Smooth muscle cell (in vitro differentiated cells): ENCODE measurements around the gene INTS3. TPM values are rescaled to one million over a fixed set of nuclear protein-coding genes. Genes with fewer than 3 reads are reported as not detected.

Experiments used
- DNase-seq: peaks from one replicate; lab custom pipeline; 2025; ENCODE audit not compliant: unreplicated experiment; lab: John Stamatoyannopoulos, UW
- H2AFZ ChIP-seq: fragments of 200-600 bp; sonication (generic); 2 replicates; pipeline ENCODE4 v1.6.0; 2016; ENCODE audit warnings: antibody characterized with exemption, low read depth, mild to moderate bottlenecking
- H3F3A ChIP-seq: fragments of 200-600 bp; sonication (generic); 2 replicates; pipeline ENCODE4 v1.6.0; 2017; ENCODE audit warnings: antibody characterized with exemption, low read depth
- H3K27ac ChIP-seq: fragments of 200-600 bp; sonication (generic); 2 replicates; pipeline ENCODE4 v1.5.1; 2016; ENCODE audit warnings: low read depth, mild to moderate bottlenecking
- H3K27me3 ChIP-seq: fragments of 200-600 bp; sonication (generic); 2 replicates; pipeline ENCODE4 v1.6.1; 2016; ENCODE audit warnings: low read depth, mild to moderate bottlenecking
- H3K36me3 ChIP-seq: fragments of 200-600 bp; sonication (generic); 2 replicates; pipeline ENCODE4 v1.5.1; 2016; ENCODE audit warnings: low read depth
- H3K4me1 ChIP-seq: fragments of 200-600 bp; sonication (generic); 2 replicates; pipeline ENCODE4 v1.5.1; 2016; ENCODE audit warnings: low read depth
- H3K4me2 ChIP-seq: fragments of 200-600 bp; sonication (generic); 2 replicates; pipeline ENCODE4 v1.6.0; 2016; ENCODE audit warnings: mild to moderate bottlenecking
- H3K4me3 ChIP-seq: fragments of 200-600 bp; sonication (generic); 2 replicates; pipeline ENCODE4 v1.5.1; 2016; ENCODE audit warnings: mild to moderate bottlenecking
- H3K79me2 ChIP-seq: fragments of 200-600 bp; sonication (generic); 2 replicates; pipeline ENCODE4 v1.6.0; 2016; ENCODE audit warnings: low read depth, mild to moderate bottlenecking
- H3K9ac ChIP-seq: fragments of 200-600 bp; sonication (generic); 2 replicates; pipeline ENCODE4 v1.6.0; 2016; ENCODE audit warnings: low read depth
- H3K9me3 ChIP-seq: fragments of 200-600 bp; sonication (generic); replicated peaks from 2 replicates; pipeline ENCODE4 v1.5.1; 2016; ENCODE audit warnings: low read depth
- H4K20me1 ChIP-seq: fragments of 200-600 bp; sonication (generic); 2 replicates; pipeline ENCODE4 v1.6.0; 2016; ENCODE audit warnings: low read depth
- CTCF ChIP-seq: fragments of 200-600 bp; sonication (generic); IDR thresholded peaks from 2 replicates; pipeline ENCODE4 v1.5.1; 2017; ENCODE audit warnings: borderline replicate concordance, mild to moderate bottlenecking, antibody characterized with exemption; ENCODE audit not compliant: insufficient read depth, poor library complexity, severe bottlenecking
- WGBS: methylation state at CpG from one replicate; pipeline ENCODE4 v1.1.7; 2016; ENCODE audit warnings: low lambda C conversion rate; 5-methylcytosine and 5-hydroxymethylcytosine counted together
- polyA plus RNA-seq: library from polyadenylated mRNA; unstranded; fragments of >200 nt; fragmentation: Nextera tagmentation; extraction: Ambion mirVana; gene quantifications from 2 replicates; pipeline ENCODE4 v1.2.1, GENCODE V29; 2016
- total RNA-seq: library from RNA; depleted of rRNA; stranded (reverse); fragments of >200 nt; gene quantifications from 2 replicates; pipeline ENCODE4 v1.2.3, GENCODE V29; 2014

INTS3 gene
- total and polyA plus RNA-seq, 2 experiments from 2014 or later = 22.3 to 33.6 TPM

- DNase-seq = no peak
- no peaks in the 10 kb centered on the region for H3K27me3 ChIP-seq
- no peaks in the 10 kb centered on the region for H3K36me3 ChIP-seq
- peaks cover 11% of the 10 kb centered on the region for H3K4me1 ChIP-seq
- H3K9me3 ChIP-seq = no peaks in the 10 kb centered on the region
- no peak overlapping the region for H3K4me3 ChIP-seq
- H2AFZ ChIP-seq = no peak overlapping the region
- no peak overlapping the region for H3K27ac ChIP-seq
- 94% methylated on average over 1 of the region's 1 CpG for WGBS
- no peak overlapping the region for H3K9ac ChIP-seq
- no peaks in the 10 kb centered on the region for H3F3A ChIP-seq
- H4K20me1 ChIP-seq = peaks cover 7% of the 10 kb centered on the region
- H3K79me2 ChIP-seq = peaks cover 34% of the 10 kb centered on the region
- no peak for TF ChIP-seq CTCF
- no peak overlapping the region for H3K4me2 ChIP-seq
Measured at GRCh38 chr1:153733970-153734369, 6.1 kb downstream of the INTS3 start.

DNA sequence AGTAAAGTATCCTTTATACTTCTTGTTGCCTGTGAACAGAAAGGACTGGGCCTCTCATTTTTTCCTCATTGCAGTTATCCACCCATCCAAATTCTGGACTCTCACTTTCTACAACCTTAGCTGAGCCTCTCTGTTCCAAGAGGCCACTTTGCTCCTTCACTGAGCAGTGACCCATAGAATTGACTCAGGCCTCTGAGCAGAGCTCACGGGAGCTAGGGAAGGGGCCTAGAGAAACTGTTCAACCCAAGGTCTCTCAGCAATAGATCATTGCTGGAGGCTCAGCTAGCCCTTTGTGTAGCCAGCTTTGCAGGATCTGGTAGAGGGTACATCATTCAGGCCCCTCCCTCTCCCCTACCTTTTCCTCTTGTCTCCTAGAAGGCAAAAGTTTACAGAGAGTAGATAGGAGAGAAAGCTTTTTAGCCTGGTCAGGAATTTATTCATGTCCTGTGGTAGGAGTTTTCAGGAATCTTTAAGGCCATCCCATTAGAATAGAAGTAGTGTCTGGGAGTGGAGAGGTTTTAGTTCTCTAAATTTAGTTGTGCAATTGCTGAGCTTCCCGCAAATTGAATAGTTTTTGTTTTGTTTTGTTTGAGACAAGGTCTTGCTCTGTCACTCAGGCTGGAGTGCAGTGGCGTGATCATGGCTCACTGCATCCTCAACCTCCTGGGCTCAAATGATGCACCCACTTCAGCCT lies 6.7 kb downstream of the INTS3 start:
- H3K9me3 ChIP-seq = no peaks in the 10 kb centered on the region
- H3K36me3 ChIP-seq = no peaks in the 10 kb centered on the region
- TF ChIP-seq CTCF = no peak
- DNase-seq = no peak
- no peak overlapping the region for H2AFZ ChIP-seq
- H3K4me2 ChIP-seq = no peak overlapping the region
- H3K4me3 ChIP-seq = no peak overlapping the region
- peaks cover 7% of the 10 kb centered on the region for H4K20me1 ChIP-seq
- H3K27ac ChIP-seq = no peak overlapping the region
- no peaks in the 10 kb centered on the region for H3F3A ChIP-seq
- H3K9ac ChIP-seq = no peak overlapping the region
- WGBS = 94% methylated on average over 3 of the region's 3 CpGs
- H3K27me3 ChIP-seq = no peaks in the 10 kb centered on the region
- H3K79me2 ChIP-seq = peaks cover 29% of the 10 kb centered on the region
- H3K4me1 ChIP-seq = peaks cover 8% of the 10 kb centered on the region

GRCh38 chr1:153735090-153735420 lies 7.2 kb downstream of the INTS3 start:
- Histone ChIP-seq H3K4me1 (peaks cover 8% of the 10 kb centered on the region), H3K4me3 (no peak overlapping the region), H3K27ac (no peak overlapping the region), H3K27me3 (no peaks in the 10 kb centered on the region), H4K20me1 (peaks cover 7% of the 10 kb centered on the region), H3F3A (no peaks in the 10 kb centered on the region), H3K4me2 (no peak overlapping the region), H3K9me3 (no peaks in the 10 kb centered on the region), H3K9ac (no peak overlapping the region), H3K36me3 (no peaks in the 10 kb centered on the region), H3K79me2 (peaks cover 24% of the 10 kb centered on the region), H2AFZ (no peak overlapping the region)
- no peak for TF ChIP-seq CTCF
- WGBS = 94% methylated on average over 3 of the region's 3 CpGs
- no peak for DNase-seq

GRCh38 chr1:153741986-153742385 lies 14.1 kb downstream of the INTS3 start:
- H3K4me1 ChIP-seq = peaks cover 10% of the 10 kb centered on the region
- TF ChIP-seq CTCF = no peak
- no peak overlapping the region for H3K9ac ChIP-seq
- peak overlapping the region; percentile 73 for H3K27ac ChIP-seq
- H3K9me3 ChIP-seq = no peaks in the 10 kb centered on the region
- H3F3A ChIP-seq = no peaks in the 10 kb centered on the region
- no peaks in the 10 kb centered on the region for H3K27me3 ChIP-seq
- no peaks in the 10 kb centered on the region for H3K79me2 ChIP-seq
- no peak overlapping the region for H3K4me3 ChIP-seq
- no peak overlapping the region for H3K4me2 ChIP-seq
- peaks cover 4% of the 10 kb centered on the region for H3K36me3 ChIP-seq
- whole genome bisulfite sequencing = 96% methylated on average over 2 of the region's 2 CpGs
- H4K20me1 ChIP-seq = peaks cover 16% of the 10 kb centered on the region
- H2AFZ ChIP-seq = no peak overlapping the region
- DNase-seq = no peak
